Fibroblast of the aortic adventitia (primary cell): Measurements from ENCODE around the gene EXOC6B. TPM values are rescaled to one million over a fixed set of nuclear protein-coding genes. Genes with fewer than 3 reads are reported as not detected.
A peak's percentile ranks its signal among the peaks of the same experiment; 100 is the strongest.

ENCODE experiments used
- DNase-seq: peaks from one replicate; pipeline ENCODE4 v3.0.0-alpha.2; 2010; ENCODE audit warnings: low read depth
- H3K4me3 ChIP-seq: 2 replicates; pipeline ENCODE4 v1.5.1; 2011; ENCODE audit warnings: low read depth, mild to moderate bottlenecking, control low read depth, low read length, moderate library complexity
- CTCF ChIP-seq: IDR thresholded peaks from 2 replicates; pipeline ENCODE4 v1.5.1; 2011; ENCODE audit warnings: mild to moderate bottlenecking, low read length, control low read depth, inconsistent platforms; ENCODE audit not compliant: insufficient read depth
- total RNA-seq: library from RNA; depleted of rRNA; stranded (reverse); fragments of >200 nt; gene quantifications from 2 replicates; pipeline ENCODE4 v1.2.3, GENCODE V29; 2012; ENCODE audit warnings: low replicate concordance

Gene EXOC6B
- total RNA-seq, 1 donor = 30.2 TPM

- TF ChIP-seq CTCF = no peak
- H3K4me3 ChIP-seq = no peak overlapping the region
- DNase-seq = no peak
These were observed 437.6 kb downstream of the EXOC6B start for GRCh38 chr2:72388263-72388662.

- no peak overlapping the region for H3K4me3 ChIP-seq
- DNase-seq = no peak
- no peak for TF ChIP-seq CTCF
These were observed 439.5 kb downstream of the EXOC6B start for GRCh38 chr2:72386288-72386687.

- TF ChIP-seq CTCF = no peak
- no peak overlapping the region for H3K4me3 ChIP-seq
- DNase-seq = no peak
These were observed 447.0 kb downstream of the EXOC6B start for GRCh38 chr2:72378753-72379348.

GRCh38 chr2:72367530-72368225, 458.2 kb downstream of the EXOC6B start:
- no peak overlapping the region for H3K4me3 ChIP-seq
- DNase-seq = peak; percentile 91
- TF ChIP-seq CTCF = peak; percentile 56

GRCh38 chr2:72363406-72363805, 462.4 kb downstream of the EXOC6B start:
- H3K4me3 ChIP-seq = no peak overlapping the region
- DNase-seq = no peak
- no peak for TF ChIP-seq CTCF

DNA sequence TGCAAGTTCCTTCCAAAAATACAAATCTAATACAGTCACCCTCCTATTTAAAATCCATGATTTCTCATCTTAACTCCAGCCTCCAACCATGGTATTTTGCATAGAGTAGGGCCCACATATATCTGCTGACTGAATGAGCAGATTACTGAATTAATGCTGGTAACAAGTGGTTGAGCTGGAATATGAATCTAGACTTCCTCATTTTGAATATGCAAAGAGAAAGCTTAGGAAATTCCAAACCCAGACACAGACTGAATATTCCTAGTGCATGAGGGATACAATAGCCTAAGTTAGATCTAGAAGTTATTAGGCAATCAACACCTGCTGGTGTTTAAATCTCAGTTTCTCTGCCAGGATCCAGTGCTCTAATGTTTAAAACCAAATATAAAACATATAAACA, 463.1 kb downstream of the EXOC6B start:
- TF ChIP-seq CTCF = no peak
- H3K4me3 ChIP-seq = no peak overlapping the region
- DNase-seq = no peak
